Cardiac muscle cell (in vitro differentiated cells and primary cell): ENCODE results near the gene RCBTB2. TPM values are rescaled to one million over a fixed set of nuclear protein-coding genes. Genes with fewer than 3 reads are reported as not detected.

Experiments used
- DNase-seq, 2 donors: peaks; one replicate each; pipeline versions ENCODE4 v3.0.0 to v3.0.0-alpha.2; 2010 to 2017; ENCODE audit warnings: low read depth in 1 of 2, low spot score in 1 of 2
- H3K27ac ChIP-seq: fragments of 200-600 bp; sonication (generic); 2 replicates; pipeline ENCODE4 v1.5.1; 2016
- H3K27me3 ChIP-seq: fragments of 200-600 bp; sonication (generic); 2 replicates; pipeline ENCODE4 v1.6.0; 2016; ENCODE audit warnings: control low read depth
- H3K36me3 ChIP-seq: fragments of 200-600 bp; sonication (generic); 2 replicates; pipeline ENCODE4 v1.5.1; 2016; ENCODE audit warnings: control low read depth
- H3K4me1 ChIP-seq: fragments of 200-600 bp; sonication (generic); 2 replicates; pipeline ENCODE4 v1.8.1; 2017; ENCODE audit warnings: low read depth, mild to moderate bottlenecking, mixed run types
- H3K4me3 ChIP-seq: fragments of 200-600 bp; sonication (generic); 2 replicates; pipeline ENCODE4 v1.5.1; 2016; ENCODE audit warnings: mild to moderate bottlenecking
- H3K9me3 ChIP-seq: fragments of 200-600 bp; sonication (generic); 2 replicates; pipeline ENCODE4 v1.5.1; 2017; ENCODE audit warnings: low read depth, mild to moderate bottlenecking, control low read depth
- polyA plus RNA-seq: library from polyadenylated mRNA; unstranded; fragments of >200 nt; fragmentation: Nextera tagmentation; extraction: Ambion mirVana; gene quantifications from 2 replicates; pipeline ENCODE4 v1.2.1, GENCODE V29; 2016
- total RNA-seq: library from RNA; depleted of rRNA; stranded (reverse); fragments of >200 nt; gene quantifications from 2 replicates; pipeline ENCODE4 v1.2.3, GENCODE V29; 2016
- TF ChIP-seq, protein P1 (sequence below): IDR thresholded peaks from 2 replicates; pipeline ENCODE4 v1.5.1; 2012; ENCODE audit warnings: low read depth, mild to moderate bottlenecking, low read length

RCBTB2 gene
- total and polyA plus RNA-seq, 2 experiments from 2014 or later: 10.0 to 15.4 TPM

DNA sequence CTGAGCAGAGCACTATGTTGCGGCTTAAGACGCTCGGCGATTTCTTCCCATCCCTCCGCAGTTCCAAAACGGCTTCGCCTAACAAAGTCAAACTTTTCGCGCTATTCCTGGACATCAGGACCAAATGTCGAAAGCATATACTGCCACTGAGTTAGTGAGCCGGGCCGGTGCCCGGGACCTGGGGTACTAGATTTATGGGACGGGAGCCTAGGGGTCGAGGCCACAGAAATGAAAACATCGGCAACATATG, 699 bp downstream of the RCBTB2 start:
- Histone ChIP-seq H3K27ac (peak overlapping the region; percentile 93), H3K36me3 (no peaks in the 10 kb centered on the region), H3K9me3 (no peaks in the 10 kb centered on the region), H3K4me3 (peak overlapping the region; percentile 38), H3K4me1 (peaks cover 4% of the 10 kb centered on the region), H3K27me3 (no peaks in the 10 kb centered on the region)
- peak in 1 of 2 donors; percentile 67 for DNase-seq
- TF ChIP-seq, protein P1, sequence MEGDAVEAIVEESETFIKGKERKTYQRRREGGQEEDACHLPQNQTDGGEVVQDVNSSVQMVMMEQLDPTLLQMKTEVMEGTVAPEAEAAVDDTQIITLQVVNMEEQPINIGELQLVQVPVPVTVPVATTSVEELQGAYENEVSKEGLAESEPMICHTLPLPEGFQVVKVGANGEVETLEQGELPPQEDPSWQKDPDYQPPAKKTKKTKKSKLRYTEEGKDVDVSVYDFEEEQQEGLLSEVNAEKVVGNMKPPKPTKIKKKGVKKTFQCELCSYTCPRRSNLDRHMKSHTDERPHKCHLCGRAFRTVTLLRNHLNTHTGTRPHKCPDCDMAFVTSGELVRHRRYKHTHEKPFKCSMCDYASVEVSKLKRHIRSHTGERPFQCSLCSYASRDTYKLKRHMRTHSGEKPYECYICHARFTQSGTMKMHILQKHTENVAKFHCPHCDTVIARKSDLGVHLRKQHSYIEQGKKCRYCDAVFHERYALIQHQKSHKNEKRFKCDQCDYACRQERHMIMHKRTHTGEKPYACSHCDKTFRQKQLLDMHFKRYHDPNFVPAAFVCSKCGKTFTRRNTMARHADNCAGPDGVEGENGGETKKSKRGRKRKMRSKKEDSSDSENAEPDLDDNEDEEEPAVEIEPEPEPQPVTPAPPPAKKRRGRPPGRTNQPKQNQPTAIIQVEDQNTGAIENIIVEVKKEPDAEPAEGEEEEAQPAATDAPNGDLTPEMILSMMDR: no peak

DNA sequence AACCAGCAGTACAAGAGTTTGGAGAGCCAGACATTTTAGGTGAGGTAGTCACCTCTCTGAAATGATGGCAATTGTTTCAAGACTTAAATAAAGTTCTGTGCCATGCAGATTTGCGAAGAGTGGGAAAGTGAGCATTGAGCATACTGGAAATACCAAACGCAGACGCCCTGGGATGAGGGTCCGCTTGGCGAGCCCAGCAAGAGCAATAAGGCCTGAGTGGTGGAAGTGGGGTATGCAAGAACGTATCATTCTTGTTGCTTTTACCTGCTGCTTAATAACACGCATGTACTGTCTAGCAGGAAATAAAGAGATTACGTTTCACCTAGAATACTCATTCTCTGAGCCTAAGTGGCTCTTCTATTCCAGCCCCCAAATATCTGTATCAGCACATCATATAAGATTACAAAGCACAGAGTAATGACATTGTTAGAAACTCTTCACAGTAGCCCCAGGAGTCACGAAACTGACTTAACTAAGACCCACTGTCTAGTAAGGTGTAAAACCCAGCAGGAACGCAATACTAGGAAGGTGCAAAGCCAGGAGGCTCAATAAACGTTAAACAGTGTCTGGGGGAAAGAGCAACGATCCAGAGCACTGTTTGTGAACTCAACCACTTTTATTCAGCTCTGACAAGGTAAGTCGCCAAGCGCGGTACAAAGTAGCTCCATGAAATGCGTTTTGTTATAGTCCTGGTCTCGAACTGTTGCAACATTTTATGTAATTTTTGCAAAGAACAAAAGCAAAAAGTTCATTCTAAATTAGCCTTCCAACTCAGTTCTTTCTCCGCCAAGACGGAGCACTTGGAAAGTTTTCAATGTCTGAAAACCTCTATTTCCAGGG, 1.2 kb downstream of the RCBTB2 start:
- no peak for DNase-seq
- Histone ChIP-seq H3K4me3 (peak overlapping the region; percentile 38), H3K36me3 (no peaks in the 10 kb centered on the region), H3K4me1 (peaks cover 4% of the 10 kb centered on the region), H3K27me3 (no peaks in the 10 kb centered on the region), H3K9me3 (no peaks in the 10 kb centered on the region), H3K27ac (peak overlapping the region; percentile 93)
- TF ChIP-seq, protein P1: no peak

DNA sequence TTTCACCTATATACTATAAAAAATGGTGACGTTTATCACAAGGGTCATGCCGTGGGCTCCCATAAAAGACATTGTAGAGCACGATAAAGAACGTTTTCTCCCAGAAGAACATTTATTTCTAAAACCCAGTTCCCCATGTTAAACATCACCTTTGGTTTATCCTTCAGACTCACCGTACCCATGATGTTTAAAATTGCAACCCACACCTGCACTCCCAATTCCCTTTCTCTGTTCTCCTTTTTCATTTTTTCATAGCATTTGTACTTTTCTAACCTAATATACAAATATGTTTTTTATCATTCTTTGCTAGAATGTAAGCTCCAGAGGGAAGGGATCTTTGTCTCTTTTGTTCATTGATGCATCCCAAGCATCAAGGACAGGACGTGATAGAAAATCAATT, 2.0 kb downstream of the RCBTB2 start:
- TF ChIP-seq, protein P1: no peak
- H3K9me3 ChIP-seq: no peaks in the 10 kb centered on the region
- DNase-seq: no peak
- H3K36me3 ChIP-seq: no peaks in the 10 kb centered on the region
- H3K27ac ChIP-seq: no peak overlapping the region
- H3K4me1 ChIP-seq: peaks cover 4% of the 10 kb centered on the region
- no peak overlapping the region for H3K4me3 ChIP-seq
- no peaks in the 10 kb centered on the region for H3K27me3 ChIP-seq

DNA sequence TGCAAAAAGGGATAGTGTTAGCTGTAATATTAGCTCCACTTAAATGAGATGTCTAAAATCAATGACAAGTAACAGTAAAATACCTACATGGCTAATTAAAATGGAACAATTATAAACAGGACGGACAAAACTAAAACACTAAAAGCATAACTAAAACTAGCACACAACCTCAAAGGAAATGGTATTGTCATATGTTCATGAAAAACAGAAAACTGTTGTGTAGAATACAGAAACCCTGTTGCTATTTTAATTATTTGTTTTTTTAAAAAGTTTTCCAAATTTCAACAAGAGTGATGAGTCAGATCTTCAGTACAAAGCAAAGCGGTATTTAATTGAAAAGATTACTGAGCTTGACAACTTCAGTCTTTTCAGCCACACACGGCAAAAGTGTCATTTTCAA, 4.2 kb downstream of the RCBTB2 start:
- H3K36me3 ChIP-seq: no peaks in the 10 kb centered on the region
- TF ChIP-seq, protein P1: no peak
- no peak overlapping the region for H3K4me3 ChIP-seq
- DNase-seq: no peak
- H3K9me3 ChIP-seq: no peaks in the 10 kb centered on the region
- no peak overlapping the region for H3K27ac ChIP-seq
- peaks cover 4% of the 10 kb centered on the region for H3K4me1 ChIP-seq
- H3K27me3 ChIP-seq: no peaks in the 10 kb centered on the region

DNA sequence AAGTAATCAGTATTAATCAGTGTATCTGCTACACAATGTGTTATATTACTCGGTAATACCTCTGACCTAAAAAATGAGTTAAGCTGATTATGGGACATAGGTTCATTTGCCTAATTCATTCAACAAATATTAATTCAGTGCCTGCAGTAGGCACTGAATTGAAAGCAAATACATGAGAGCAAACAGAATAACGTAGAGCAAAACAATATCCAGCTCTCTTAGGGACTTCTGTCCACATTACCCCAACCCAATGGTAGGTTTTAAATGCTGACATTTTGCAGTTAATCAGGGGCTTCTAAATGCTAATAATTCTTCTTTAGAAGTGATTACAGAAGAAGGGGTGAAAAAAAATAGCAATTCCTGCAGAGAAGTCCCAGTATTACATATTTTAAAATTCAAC, 4.9 kb downstream of the RCBTB2 start:
- no peak overlapping the region for H3K27ac ChIP-seq
- TF ChIP-seq, protein P1: no peak
- no peaks in the 10 kb centered on the region for H3K9me3 ChIP-seq
- no peak overlapping the region for H3K4me3 ChIP-seq
- no peaks in the 10 kb centered on the region for H3K36me3 ChIP-seq
- H3K27me3 ChIP-seq: no peaks in the 10 kb centered on the region
- H3K4me1 ChIP-seq: no peaks in the 10 kb centered on the region
- no peak for DNase-seq

DNA sequence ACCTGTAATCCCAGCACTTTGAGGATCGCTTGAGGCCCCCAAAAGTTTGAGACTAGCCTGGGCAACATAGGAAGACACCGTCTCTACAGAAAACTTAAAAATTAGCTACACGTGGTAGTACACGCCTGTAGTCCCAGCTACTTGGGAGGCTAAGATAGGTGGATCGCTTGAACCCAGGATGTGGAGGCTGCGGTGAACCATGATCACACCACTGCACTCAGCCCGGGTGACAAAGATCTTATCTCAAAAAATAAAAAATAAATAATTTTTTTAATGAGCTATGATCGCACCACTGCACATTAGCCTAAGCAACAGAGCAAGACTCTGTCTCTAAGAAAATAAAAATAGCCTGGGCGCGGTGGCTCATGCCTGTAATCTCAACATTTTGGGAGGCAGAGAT, 6.6 kb downstream of the RCBTB2 start:
- Histone ChIP-seq H3K36me3 (no peaks in the 10 kb centered on the region), H3K27ac (no peak overlapping the region), H3K4me1 (no peaks in the 10 kb centered on the region), H3K27me3 (no peaks in the 10 kb centered on the region), H3K9me3 (no peaks in the 10 kb centered on the region), H3K4me3 (no peak overlapping the region)
- TF ChIP-seq, protein P1: no peak
- no peak for DNase-seq
